HG03196 (cell line): ENCODE data around the gene ZNF432.
"Not testable (repeated sequence)": the region's sequence is repeated elsewhere in the genome, so short reads cannot be mapped to it uniquely, and the experiment has no call there.

ENCODE experiments used
- ATAC-seq: cut with Tn5 transposase; IDR thresholded peaks from one replicate; pipeline ENCODE4 v1.9.1; 2021; ENCODE audit not compliant: unreplicated experiment

ZNF432 gene

GRCh38 chr19:52048555-52049501 is at the start of gene ZNF432:
TSS of gene ZNF432 (minus strand) at chr19:52048838. CDS start at chr19:52046868, 1,970 bp downstream.
- ATAC-seq, result peak; percentile 94

- not testable (repeated sequence) for ATAC-seq
Measured at GRCh38 chr19:52096416-52096815, 47.8 kb upstream of the ZNF432 start.

DNA sequence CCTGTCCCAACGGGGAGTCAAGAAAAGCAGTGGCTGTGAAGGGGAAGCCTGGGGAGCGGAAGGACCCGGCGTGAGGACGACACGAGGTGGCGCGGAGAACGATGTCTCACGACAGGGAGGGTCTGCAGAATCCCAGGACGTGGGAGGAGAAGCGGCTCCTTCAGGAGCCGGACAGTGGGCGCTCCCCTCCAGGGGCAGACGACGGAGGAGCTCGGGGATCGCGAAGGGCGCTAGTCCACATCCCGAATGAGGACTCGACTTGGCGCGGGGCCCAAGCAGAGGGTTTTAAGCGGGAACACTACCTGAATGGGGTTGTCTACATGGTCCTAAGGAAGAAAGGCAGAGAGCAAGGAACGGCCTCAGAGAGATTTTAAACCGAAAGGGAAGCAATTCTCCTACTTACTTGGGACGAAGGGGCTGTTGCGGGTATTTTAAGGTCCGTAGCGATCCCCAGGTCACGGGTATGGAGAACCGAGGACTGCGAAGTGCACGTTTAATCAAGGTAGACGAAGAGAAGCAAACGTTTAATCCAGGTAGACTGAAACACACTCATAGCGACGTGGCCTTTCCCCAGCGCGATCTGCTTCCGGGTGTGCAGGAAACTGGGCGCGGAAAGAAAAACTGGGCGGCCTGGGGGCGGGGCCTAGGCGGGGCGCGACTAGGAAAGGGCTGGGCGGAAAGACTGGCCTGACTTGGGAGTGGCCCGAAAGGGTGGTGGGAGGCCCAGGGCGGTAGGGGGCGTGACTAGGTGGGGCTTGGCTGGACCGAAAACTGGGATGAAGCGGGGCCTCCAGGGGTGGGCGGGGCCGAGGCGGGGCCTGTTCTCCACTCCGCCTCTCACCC is 46.8 kb upstream of the ZNF432 start, which contains the start of gene ZNF841:
TSS of gene ZNF841 (minus strand) at position 594 of the 843 bp plus-strand sequence. CDS start 10,964 bp downstream, outside the sequence.
- peak; percentile 88 for ATAC-seq

- ATAC-seq, result no peak
Measured at GRCh38 chr19:52094526-52095130, 46.0 kb upstream of the ZNF432 start.

DNA sequence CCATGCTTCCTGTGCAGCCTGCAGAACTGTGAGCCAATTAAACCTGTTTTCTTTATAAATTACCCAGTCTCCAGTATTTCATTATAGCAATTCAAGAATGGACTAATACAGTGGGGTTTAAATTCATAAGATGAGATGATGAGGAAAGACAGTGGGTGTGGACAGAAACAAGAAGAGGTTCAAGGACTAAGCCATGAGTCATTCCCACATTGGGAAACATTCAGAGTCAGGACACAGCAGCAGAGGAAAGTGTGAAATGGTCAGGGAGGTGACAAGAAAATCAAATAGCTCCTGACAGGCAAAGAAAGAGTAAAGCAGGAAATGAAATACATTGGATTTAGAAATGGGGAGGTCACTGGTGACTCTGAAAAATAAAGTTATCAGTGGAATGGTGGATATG is 37.8 kb upstream of the ZNF432 start:
- ATAC-seq, result no peak

DNA sequence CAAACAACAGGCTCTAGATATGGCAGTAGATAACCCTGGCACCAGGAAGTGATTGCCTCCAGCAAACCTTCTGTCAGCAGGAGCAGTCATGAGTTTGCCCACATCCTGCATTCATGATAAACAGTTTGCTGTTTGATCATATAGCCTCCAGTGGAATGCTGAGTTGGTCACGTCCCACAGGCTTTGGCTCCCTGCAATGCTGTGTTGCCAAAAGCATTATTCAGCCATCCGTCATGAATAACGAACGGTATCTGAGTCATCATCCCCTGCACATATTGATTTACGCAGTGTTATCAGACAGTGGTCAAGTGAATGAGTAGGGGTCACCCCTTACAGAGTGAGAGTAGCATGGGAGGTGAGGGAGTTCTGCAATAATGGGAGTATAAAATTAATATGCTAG is 21.9 kb upstream of the ZNF432 start:
- no peak for ATAC-seq

- no peak for ATAC-seq
Measured at GRCh38 chr19:52069653-52070052, 21.0 kb upstream of the ZNF432 start.

DNA sequence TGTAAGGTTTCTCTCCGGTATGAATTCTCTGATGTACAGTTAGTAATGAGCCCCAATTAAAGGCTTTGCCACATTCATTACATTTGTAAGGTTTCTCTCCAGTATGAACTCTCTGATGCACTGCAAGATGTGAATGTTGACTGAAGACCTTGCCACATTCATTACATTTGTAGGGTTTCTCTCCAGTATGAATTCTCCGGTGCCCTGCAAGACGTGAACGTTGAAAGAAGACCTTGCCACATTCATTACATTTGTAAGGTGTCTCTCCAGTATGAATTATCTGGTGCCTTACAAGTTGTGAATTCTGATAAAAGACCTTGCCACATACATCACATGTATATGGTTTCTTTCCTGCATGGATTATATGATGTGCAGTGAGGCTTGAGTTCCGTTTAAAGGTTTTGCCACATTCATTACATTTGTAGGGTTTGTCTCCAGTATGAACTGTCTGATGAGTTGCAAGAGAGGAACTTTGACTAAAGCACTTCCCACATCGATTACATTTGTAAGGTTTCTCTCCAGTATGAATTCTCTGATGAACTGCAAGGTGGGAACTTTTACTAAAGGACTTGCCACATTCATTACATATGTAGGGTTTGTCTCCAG is 17.7 kb upstream of the ZNF432 start:
- ATAC-seq, result no peak

DNA sequence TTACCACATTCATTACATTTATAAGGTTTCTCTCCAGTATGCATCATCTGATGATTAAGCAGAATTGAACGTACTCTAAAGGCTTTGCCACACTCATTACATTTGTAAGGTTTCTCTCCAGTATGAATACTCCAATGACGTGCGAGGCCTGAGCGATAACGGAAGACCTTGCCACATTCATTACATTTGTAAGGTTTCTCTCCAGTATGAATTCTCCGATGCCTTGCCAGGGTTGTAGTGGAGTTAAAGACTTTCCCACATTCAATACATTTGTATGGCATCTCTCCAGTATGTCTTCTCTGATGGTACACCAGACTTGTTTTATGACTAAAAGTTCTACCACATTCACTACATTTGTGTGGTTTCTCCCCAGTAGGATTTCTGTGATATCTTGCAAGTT is 16.8 kb upstream of the ZNF432 start:
- no peak for ATAC-seq

GRCh38 chr19:52056480-52056879 is 7.8 kb upstream of the ZNF432 start:
- ATAC-seq, result not testable (repeated sequence)

DNA sequence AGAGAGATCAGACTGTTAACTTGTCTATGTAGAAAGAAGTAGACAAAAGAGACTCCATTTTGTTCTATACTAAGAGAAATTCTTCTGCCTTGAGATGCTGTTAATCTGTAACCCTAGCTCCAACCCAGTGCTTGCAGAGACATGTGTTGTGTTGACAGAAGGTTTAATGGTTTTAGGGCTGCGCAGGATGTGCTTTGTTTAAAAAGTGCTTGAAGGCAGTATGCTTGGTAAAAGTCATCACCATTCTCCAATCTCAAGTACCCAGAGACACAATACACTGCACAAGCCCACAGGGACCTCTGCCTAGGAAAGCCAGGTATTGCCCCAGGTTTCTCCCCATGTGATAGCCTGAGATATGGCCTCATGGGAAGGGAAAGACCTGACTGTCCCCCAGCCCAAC is 3.1 kb upstream of the ZNF432 start:
- not testable (repeated sequence) for ATAC-seq

DNA sequence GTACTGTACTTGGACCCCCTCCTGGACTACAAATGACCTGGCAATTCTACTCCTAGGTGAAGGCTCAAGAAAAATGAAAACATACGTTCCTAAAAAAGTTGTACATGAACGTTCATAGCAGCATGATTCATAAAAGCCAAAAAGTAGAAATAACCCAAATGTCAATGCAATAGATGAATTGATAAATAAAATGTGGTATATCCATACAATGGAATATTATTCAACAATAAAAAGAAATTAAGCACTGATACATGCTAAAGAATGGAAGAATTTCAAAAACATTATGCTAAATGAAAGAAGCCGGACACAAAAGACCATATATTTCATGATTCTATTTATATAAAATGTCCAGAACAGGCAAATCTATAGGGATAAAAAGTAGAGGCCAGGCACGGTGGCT is 9.5 kb downstream of the ZNF432 start:
- no peak for ATAC-seq

GRCh38 chr19:52034051-52034728 is 14.4 kb downstream of the ZNF432 start:
- no peak for ATAC-seq

GRCh38 chr19:52028780-52029123 is 19.9 kb downstream of the ZNF432 start:
- ATAC-seq, result peak; percentile 26

DNA sequence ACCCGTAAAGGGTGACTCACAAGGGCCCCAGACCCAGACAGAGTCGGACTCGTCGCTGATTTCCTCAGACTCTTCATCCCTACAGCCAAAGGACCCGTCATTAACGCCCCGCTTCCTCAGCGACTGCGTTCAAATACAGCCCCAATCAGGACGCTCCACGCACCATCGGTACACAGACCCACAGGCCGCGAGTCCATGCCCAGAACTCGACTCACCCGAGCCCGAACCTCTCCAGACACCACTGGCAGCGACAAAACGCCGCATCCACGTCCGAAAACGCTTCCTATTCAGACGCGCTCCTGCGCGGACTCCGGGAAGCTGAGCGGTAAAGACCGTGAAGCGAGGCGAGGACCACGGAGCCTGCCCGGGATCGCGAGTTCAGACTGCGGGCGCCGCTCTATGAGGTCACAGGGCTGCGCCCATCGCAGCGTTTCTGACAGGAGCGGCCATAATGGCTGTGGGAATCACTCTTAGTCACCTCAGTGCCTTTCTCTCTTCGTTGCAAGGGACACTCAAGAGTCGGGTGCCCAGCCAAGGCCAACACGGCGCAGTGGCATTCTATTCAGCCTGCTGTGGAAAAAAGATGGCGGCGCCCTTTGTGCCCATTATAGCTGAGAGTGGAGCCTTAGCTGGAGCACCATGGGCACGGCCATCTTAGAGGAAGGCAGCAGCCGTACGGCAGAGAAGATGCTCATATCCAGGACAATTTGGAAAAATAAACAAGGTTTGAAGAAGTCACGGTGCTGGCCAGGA is 20.4 kb downstream of the ZNF432 start, which contains the start of gene ZNF614:
TSS of gene ZNF614 (minus strand) at position 353 of the 753 bp plus-strand sequence. CDS start 2,634 bp downstream, outside the sequence.
- peak; percentile 89 for ATAC-seq

DNA sequence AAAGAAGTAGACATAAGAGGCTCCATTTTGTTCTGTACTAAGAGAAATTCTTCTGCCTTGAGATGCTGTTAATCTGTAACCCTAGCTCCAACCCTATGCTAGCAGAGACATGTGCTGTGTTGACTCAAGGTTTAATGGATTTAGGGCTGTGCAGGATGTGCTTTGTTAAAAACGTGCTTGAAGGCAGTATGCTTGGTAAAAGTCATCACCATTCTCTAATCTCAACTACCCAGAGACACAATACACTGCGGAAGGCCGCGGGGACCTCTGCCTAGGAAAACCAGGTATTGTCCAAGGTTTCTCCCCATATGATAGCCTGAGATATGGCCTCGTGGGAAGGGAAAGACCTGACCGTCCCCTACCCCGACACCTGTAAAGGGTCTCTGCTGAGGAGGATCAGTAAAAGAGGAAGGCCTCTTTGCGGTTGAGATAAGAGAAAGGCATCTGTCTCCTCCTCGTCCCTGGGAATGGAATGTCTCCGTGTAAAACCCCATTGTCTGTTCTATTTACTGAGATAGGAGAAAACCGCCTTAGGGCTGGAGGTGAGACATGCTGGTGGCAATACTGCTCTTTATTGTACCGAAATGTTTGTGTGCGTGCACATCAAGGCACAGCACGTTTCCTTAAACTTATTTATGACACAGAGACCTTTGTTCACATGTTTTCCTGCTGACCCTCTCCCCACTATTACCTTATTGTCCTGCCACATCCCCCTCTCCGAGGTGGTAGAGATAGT is 22.2 kb downstream of the ZNF432 start:
- ATAC-seq, result not testable (repeated sequence)

DNA sequence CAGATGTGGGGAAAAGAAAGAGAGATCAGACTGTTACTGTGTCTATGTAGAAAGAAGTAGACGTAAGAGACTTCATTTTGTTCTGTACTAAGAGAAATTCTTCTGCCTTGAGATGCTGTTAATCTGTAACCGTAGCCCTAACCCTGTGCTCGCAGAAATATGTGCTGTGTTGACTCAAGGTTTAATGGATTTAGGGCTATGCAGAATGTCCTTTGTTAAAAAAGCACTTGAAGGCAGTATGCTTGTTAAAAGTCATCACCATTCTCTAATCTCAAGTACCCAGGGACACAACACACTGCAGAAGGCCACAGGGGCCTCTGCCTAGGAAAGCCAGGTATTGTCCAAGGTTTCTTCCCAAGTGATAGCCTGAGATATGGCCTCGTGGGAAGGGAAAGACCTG is 24.2 kb downstream of the ZNF432 start:
- not testable (repeated sequence) for ATAC-seq

DNA sequence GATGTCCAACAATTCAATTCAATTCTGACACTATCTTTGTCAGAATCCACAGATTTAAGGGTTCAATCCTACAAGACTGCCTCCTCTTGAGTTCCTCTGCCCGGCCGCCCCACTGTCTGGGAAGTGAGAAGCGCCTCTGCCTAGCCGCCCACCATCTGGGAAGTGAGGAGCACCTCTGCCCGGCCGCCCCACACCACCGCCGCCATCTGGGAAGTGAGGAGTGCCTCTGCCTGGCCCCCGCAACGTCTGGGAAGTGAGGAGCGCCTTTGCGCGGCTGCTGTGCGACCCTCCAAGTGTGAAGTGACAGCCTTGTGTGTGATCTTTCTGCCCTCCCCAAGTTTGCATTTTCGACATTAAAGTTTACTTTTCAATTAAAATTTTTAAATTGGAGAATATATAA is 26.4 kb downstream of the ZNF432 start:
- ATAC-seq, result no peak

DNA sequence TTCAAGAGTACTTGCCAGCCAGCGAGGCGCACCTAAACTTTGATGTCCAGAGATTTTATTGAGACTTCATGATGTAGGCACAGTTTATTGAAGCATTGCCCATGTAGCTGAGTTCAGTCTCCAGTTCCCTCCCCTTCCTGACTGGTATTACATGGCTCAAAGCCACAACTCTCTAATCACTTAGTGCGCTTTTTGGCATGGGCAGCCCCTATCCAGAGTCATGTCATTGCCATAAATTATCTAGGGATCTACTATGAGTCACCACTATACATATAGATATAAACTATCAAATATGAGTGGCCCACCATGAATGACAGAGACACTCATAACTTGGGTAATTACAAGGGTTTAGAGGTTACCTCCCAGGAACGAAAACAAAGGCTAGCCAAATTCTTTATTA is 28.1 kb downstream of the ZNF432 start:
- ATAC-seq, result no peak
